Activated naive CD8-positive, alpha-beta T cell treated with anti-CD3 and anti-CD28 coated beads, Interleukin-2, amount 50 U/mL, for 16 hours (primary cell): ENCODE measurements around the gene ZNF879.

Experiments used
- DNase-seq: peaks from one replicate; pipeline ENCODE4 v3.0.0-alpha.2; 2020; ENCODE audit warnings: low read depth, low spot score

ZNF879 gene

DNA sequence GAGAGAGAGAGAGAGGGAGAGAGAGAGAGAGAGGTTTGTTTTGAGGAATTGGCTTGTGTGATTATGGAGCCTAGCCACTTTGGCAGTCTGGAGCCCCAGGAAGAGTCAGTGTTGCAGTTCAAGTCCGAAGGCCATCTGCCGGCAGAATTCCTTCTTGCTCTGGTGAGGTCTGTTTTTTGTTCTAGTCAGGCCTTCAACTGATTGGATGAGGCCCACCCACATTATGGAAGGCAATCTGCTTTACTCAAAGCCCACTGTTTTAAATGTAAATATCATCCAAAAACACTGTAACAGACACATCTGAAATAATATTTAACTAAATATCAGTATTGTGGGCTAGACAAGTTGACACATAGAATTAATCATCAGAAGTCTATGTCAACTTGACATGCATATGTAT, 17.0 kb upstream of the ZNF879 start:
- DNase-seq = no peak

DNA sequence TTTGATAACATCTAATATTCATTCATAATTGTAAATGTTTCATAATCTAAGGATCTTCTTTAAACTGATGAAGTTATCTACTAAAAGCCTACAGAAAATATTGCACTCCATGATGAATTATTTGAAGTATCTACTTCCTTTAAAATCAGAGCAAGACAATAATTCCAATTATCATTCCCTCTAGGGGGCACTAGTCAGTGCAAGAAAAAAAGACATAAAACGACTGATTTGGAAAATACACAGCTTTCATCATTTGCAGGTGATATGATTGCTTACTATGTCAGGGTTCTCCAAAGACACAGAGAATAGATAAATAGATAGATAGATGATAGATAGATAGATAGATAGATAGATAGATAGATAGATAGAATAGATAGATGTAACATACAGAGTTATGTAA, 14.9 kb upstream of the ZNF879 start:
- DNase-seq = no peak

DNA sequence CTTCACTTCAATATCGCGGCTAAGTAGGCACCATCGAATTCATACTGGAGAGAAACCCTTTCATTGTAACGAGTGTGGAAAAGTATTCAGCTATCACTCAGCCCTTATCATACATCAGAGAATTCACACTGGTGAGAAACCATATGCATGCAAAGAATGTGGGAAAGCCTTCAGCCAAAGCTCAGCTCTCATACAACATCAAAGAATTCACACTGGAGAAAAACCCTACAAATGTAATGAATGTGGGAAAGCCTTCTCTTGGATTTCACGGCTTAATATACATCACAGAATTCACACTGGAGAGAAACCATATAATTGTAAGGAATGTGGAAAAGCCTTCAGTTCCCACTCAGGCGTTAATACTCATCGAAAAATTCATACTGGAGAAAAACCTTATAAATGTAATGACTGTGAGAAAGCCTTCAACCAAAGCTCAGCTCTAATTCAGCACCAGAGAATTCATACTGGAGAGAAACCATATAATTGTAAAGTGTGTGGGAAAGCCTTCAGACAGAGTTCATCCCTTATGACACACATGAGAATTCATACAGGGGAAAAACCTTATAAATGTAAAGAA, 9.5 kb downstream of the ZNF879 start:
- no peak for DNase-seq

DNA sequence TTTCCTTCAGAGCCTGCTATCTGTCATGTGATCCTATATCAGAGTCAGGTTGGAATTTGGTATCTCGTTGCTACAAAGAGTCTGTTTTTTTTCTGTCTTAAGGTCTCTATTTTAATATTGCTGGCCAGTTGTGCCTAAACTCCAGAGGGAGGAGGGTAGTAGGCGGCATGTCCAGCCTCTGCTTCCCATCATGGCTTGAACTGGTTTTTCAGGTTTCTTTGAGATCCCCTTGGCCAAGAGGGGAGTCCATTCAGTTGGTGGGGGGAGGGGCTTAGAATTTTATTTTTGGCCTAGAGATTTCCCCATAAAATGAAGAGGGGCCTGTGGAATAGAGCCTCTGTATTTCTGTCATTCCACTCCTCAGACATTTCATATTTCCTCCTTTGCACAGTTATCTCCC, 21.2 kb downstream of the ZNF879 start:
- no peak for DNase-seq

DNA sequence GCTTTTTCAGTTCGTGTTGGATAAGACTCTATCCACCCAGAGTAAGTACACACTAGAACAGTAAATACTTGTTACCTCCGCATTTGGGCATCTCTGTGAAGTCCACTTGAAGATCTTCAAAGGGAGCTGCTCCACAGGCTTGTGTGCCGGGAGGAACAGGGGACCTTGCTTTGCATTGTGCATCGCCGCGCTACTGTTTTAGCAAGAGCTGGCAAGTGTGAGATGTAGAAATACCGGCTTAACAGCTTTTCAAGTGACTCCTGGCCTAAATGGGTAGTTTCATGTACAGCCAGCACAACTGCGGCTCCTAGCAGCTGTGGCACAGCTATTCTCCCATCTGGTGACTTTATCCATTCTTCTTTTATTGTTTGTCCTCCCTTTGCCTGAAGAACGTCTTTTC, 28.2 kb downstream of the ZNF879 start:
- DNase-seq = no peak

DNA sequence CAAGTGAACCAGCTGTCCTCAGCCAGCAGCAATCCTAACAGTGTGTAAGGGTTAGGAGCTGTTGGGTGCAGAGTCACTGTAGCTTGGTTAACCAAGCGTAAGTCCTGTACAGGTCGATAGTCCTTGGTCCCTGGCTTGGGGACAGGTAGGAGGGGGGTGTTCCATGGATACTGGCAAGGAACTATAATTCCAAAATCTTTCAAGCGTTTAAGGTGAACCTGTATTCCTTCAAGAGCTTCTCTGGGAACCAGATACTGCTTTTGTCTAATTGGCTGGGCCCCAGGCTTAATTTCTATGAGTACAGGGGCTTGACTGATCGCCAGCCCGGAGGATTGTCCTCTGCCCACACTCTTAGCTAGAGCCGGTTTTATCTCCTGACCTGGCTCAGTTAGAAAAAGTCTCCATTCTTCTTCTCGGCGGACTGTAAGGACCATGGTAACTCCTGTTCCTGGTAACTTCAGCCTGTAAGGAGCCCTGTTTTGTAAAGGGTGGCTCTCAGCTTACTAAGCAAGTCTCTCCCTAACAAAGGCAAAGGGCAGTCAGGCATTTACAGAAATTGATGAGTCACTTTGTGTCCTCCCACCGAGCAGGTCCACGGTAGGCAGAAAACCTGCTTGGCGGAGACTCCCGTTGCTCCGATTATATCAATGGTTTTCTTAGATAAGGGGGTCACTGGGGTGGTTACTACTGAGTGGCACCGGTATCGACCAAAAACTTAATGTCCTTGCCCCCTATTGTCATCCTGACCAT, 30.6 kb downstream of the ZNF879 start:
- DNase-seq = no peak

GRCh38 chr5:179054876-179055275, 31.3 kb downstream of the ZNF879 start:
- DNase-seq = no peak

- no peak for DNase-seq
These were observed 31.8 kb downstream of the ZNF879 start for GRCh38 chr5:179055436-179055835.

GRCh38 chr5:179055841-179056240, 32.2 kb downstream of the ZNF879 start:
- no peak for DNase-seq

- peak; percentile 77 for DNase-seq
These were observed 36.8 kb downstream of the ZNF879 start, which contains the start of gene ZNF354C for GRCh38 chr5:179060116-179061008. Gene ZNF354C, plus strand, starts transcription at chr5:179060373. Its CDS starts 1,696 bp downstream, at chr5:179062069.

GRCh38 chr5:179061025-179061424, 37.4 kb downstream of the ZNF879 start:
- DNase-seq = no peak

GRCh38 chr5:179065703-179066102, 42.1 kb downstream of the ZNF879 start:
- DNase-seq = no peak

- DNase-seq = no peak
These were observed 55.8 kb downstream of the ZNF879 start for GRCh38 chr5:179079165-179079987.

- DNase-seq = no peak
These were observed 57.1 kb downstream of the ZNF879 start for GRCh38 chr5:179080724-179081123.
